K562 (cell line): ENCODE data around the gene TRNP1. TPM values are rescaled to one million over a fixed set of nuclear protein-coding genes. Genes with fewer than 3 reads are reported as not detected.

ENCODE experiments used
- ARID4B ChIP-seq: sonication (generic); formaldehyde crosslinking; IDR thresholded peaks from 2 replicates; pipeline ENCODE4 v1.8.0; 2022; ENCODE audit warnings: mild to moderate bottlenecking, missing genetic modification reagents
- KDM5B ChIP-seq: fragments of 200-600 bp; sonication (generic); IDR thresholded peaks from 2 replicates; pipeline ENCODE4 v1.6.1; 2012; ENCODE audit warnings: low read depth, mild to moderate bottlenecking, moderate library complexity, low read length, control low read depth, inconsistent platforms; ENCODE audit not compliant: insufficient replicate concordance
- MITF ChIP-seq: IDR thresholded peaks from 2 replicates; pipeline ENCODE4 v1.6.1; 2014; ENCODE audit warnings: antibody characterized with exemption
- NCOA1 ChIP-seq: fragments of 450-650 bp; IDR thresholded peaks from 2 replicates; pipeline ENCODE4 v1.6.1; 2016; ENCODE audit warnings: low read depth
- RNF2 ChIP-seq: sonication (generic); IDR thresholded peaks from 2 replicates; pipeline ENCODE4 v1.6.1; 2016
- TARDBP ChIP-seq: fragments of 450-650 bp; IDR thresholded peaks from 2 replicates; pipeline ENCODE4 v1.6.1; 2016
- TRIM28 ChIP-seq: fragments of 450-650 bp; IDR thresholded peaks from 2 replicates; pipeline ENCODE4 v1.6.1; 2017
- ZBTB40 ChIP-seq, 2 experiments: fragments of 450-650 bp in 1 of 2; sonication (generic) in 1 of 2; formaldehyde crosslinking in 1 of 2; IDR thresholded peaks; 2 replicates each; pipeline versions ENCODE4 v1.7.1 to v1.9.0; 2016 to 2022; ENCODE audit warnings: inconsistent platforms in 1 of 2, mild to moderate bottlenecking in 1 of 2, missing genetic modification reagents in 1 of 2
- ZFX ChIP-seq: sonication (generic); formaldehyde crosslinking; IDR thresholded peaks from 2 replicates; pipeline ENCODE4 v1.8.0; 2022; ENCODE audit warnings: mild to moderate bottlenecking, missing genetic modification reagents, moderate library complexity
- ZNF655 ChIP-seq: fragments of 250-450 bp; sonication (Bioruptor Pico); IDR thresholded peaks from 2 replicates; pipeline ENCODE4 v1.5.0; 2021
- polyA plus RNA-seq, 8 experiments: library from polyadenylated mRNA; depleted of rRNA in 4 of 8; stranded (reverse) in 5 of 8; unstranded in 3 of 8; fragments of >200 nt; fragmentation: Nextera tagmentation in 2 of 8; fragmentation: Illumina TruSeq in 1 of 8; extraction: Ambion mirVana in 2 of 8; extraction: Trizol in 1 of 8; gene quantifications; 2 replicates each; pipeline versions ENCODE4 v1.2.1 to v1.2.3, GENCODE V29; 2011 to 2014; ENCODE audit warnings: inconsistent platforms in 1 of 8, missing spikeins in 1 of 8
- total RNA-seq, 7 experiments: library from RNA; depleted of rRNA in 6 of 7; stranded (reverse); fragments of >200 nt in 6 of 7; fragmentation: Illumina TruSeq in 2 of 7; extraction: Trizol in 2 of 7; gene quantifications; 2 replicates each; pipeline versions ENCODE4 v1.2.1 to v1.2.3, GENCODE V29; 2011 to 2021; ENCODE audit warnings: low replicate concordance in 1 of 7

TRNP1 gene
- total and polyA plus RNA-seq, 9 of the 15 experiments (the other 6 are each of a cell fraction or from before 2014, with no cell fraction given): 0.03 to 1.3 (median 0.95) TPM

GRCh38 chr1:26959722-26960624 lies 33.5 kb upstream of the TRNP1 start, which contains the start of gene KDF1 (continued):
- TF ChIP-seq MITF: no peak
- no peak for TF ChIP-seq TARDBP
- peak; percentile 77 for TF ChIP-seq ZBTB40 (IDR thresholded peaks at IDR 0.05)
- TF ChIP-seq ZBTB40 (CRISPR knock-in tag; IDR thresholded peaks at IDR 0.05): no peak
- TF ChIP-seq ZNF655: no peak
- peak; percentile 74 for TF ChIP-seq ZFX (CRISPR knock-in tag)
- TF ChIP-seq RNF2: no peak
- peak; percentile 62 for TF ChIP-seq ARID4B (CRISPR knock-in tag)
- TF ChIP-seq KDM5B: peak; percentile 79
- TF ChIP-seq NCOA1: no peak
- TF ChIP-seq TRIM28: no peak
